Type B pancreatic cell (in vitro differentiated cells): Measurements from ENCODE around the gene RSRC1. TPM values are rescaled to one million over a fixed set of nuclear protein-coding genes. Genes with fewer than 3 reads are reported as not detected.

ENCODE experiments used
- DNase-seq: peaks from one replicate; pipeline ENCODE4 v3.0.0; 2021; ENCODE audit warnings: mixed read lengths; ENCODE audit not compliant: unreplicated experiment; ENCODE audit errors: extremely low spot score
- H3K27ac Mint-ChIP-seq: 2 replicates; pipeline ENCODE4 v1.8.0; 2021; ENCODE audit warnings: mild to moderate bottlenecking, mixed read lengths
- H3K27me3 Mint-ChIP-seq: 2 replicates; pipeline ENCODE4 v1.8.0; 2021; ENCODE audit warnings: mixed read lengths
- H3K36me3 Mint-ChIP-seq: 2 replicates; pipeline ENCODE4 v1.8.0; 2021; ENCODE audit warnings: mixed read lengths
- H3K4me1 Mint-ChIP-seq: one replicate; pipeline ENCODE4 v1.8.0; 2021; ENCODE audit warnings: mixed read lengths; ENCODE audit not compliant: unreplicated experiment
- H3K4me3 Mint-ChIP-seq: 2 replicates; pipeline ENCODE4 v1.8.0; 2021; ENCODE audit warnings: mild to moderate bottlenecking, mixed read lengths
- H3K9me3 Mint-ChIP-seq: 2 replicates; pipeline ENCODE4 v1.8.0; 2021; ENCODE audit warnings: mixed read lengths
- total RNA-seq: library from RNA; stranded (reverse); gene quantifications from 2 replicates; pipeline ENCODE4 v1.2.1, GENCODE V29; 2021; ENCODE audit warnings: low replicate concordance
- TF ChIP-seq, protein P1 (sequence below): fragments of 200-600 bp; sonication (generic); conservative IDR thresholded peaks from 2 replicates; pipeline ENCODE4 v1.5.0; 2021; ENCODE audit warnings: antibody characterized with exemption, mild to moderate bottlenecking

Gene RSRC1
- total RNA-seq, 1 donor from 2014 or later, result 34.6 TPM

DNA sequence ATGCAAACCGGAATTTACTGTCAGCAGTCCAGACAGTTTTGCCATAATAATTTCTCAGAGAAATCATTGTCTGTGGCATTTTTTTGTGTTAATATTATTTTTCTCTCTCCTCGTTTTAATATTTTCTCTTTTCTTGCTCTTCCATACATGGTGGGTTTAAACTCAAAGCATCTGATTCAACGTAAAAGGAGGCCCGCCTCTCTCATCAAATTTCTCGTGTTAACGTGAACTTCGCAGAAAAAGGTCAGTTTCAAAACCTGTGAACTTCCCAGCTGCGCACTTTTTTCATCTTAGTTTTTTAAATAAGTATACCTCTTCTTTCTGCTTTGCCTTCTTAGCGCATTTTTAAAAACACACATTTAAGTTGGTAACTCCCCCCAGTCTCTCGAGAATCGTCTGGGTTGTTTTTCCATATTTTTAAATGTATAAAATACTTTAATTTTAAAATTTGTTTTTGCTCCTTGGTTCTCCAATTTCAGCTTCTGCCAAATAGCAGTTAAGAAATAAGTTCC lies 12.8 kb upstream of the RSRC1 start:
- H3K9me3 Mint-ChIP-seq, result no peaks in the 10 kb centered on the region
- no peak overlapping the region for H3K27ac Mint-ChIP-seq
- no peaks in the 10 kb centered on the region for H3K36me3 Mint-ChIP-seq
- DNase-seq, result no peak
- TF ChIP-seq, protein P1, sequence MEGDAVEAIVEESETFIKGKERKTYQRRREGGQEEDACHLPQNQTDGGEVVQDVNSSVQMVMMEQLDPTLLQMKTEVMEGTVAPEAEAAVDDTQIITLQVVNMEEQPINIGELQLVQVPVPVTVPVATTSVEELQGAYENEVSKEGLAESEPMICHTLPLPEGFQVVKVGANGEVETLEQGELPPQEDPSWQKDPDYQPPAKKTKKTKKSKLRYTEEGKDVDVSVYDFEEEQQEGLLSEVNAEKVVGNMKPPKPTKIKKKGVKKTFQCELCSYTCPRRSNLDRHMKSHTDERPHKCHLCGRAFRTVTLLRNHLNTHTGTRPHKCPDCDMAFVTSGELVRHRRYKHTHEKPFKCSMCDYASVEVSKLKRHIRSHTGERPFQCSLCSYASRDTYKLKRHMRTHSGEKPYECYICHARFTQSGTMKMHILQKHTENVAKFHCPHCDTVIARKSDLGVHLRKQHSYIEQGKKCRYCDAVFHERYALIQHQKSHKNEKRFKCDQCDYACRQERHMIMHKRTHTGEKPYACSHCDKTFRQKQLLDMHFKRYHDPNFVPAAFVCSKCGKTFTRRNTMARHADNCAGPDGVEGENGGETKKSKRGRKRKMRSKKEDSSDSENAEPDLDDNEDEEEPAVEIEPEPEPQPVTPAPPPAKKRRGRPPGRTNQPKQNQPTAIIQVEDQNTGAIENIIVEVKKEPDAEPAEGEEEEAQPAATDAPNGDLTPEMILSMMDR, result no peak
- H3K4me1 Mint-ChIP-seq, result peaks cover 17% of the 10 kb centered on the region
- peaks cover 100% of the 10 kb centered on the region for H3K27me3 Mint-ChIP-seq
- H3K4me3 Mint-ChIP-seq, result peak overlapping the region; percentile 96

DNA sequence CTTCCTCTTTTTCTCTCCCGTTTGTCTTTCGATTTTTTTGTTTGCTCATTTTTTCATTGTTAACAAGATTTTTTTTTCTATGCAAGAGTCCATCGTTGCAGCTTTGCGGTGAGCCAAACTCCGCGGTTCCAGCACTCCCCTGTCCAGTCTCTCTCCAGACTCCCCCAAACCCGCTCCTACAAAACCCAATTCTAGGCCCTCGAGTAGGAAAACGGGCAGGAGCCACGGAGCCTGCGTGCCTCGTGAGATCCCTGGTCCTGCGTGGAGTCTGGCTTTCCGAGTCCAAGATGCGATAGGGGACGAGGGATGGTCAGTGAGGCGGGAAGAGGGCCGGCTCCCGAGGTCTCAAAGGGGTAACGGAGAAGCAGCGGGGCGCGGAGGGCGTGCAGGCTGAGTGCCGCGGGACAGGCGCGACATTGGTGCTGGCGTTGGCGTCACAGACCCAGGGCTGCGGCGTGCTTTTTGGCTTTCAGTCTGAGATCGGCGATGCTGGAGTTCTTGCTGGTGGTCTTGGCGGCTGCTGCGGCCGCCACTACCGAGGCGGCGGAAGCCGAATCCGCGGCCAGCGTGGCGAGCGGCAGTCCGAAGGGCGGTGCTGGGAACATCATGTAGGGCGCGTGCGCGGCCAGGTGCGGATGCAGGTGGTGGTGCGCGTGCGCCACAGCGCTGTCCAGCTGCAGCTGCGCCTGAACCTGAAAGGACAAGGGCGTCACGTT lies 12.1 kb upstream of the RSRC1 start:
- no peaks in the 10 kb centered on the region for H3K36me3 Mint-ChIP-seq
- TF ChIP-seq, protein P1, result no peak
- peak overlapping the region; percentile 96 for H3K4me3 Mint-ChIP-seq
- peaks cover 100% of the 10 kb centered on the region for H3K27me3 Mint-ChIP-seq
- H3K27ac Mint-ChIP-seq, result peak overlapping the region; percentile 79
- no peaks in the 10 kb centered on the region for H3K9me3 Mint-ChIP-seq
- H3K4me1 Mint-ChIP-seq, result peaks cover 20% of the 10 kb centered on the region
- peak; percentile 86 for DNase-seq

DNA sequence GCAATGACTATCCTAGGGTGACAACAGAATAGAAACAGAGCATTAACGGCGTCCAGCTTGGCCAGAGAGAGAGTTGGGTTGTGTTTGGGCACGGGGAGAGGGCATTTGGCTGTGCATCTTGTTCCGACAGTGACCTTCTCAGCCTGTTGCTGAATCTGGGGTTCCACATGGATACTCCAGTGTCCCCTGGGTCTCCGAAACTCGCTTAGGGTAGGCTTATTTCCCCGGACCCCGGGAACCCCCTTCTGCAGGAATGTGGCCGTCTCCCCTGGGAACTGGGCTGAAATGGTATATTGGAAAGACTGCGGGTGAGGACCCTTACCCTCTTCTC lies 11.6 kb upstream of the RSRC1 start:
- no peak for DNase-seq
- peak overlapping the region; percentile 79 for H3K27ac Mint-ChIP-seq
- H3K36me3 Mint-ChIP-seq, result no peaks in the 10 kb centered on the region
- TF ChIP-seq, protein P1, result no peak
- peaks cover 25% of the 10 kb centered on the region for H3K4me1 Mint-ChIP-seq
- H3K9me3 Mint-ChIP-seq, result no peaks in the 10 kb centered on the region
- peaks cover 100% of the 10 kb centered on the region for H3K27me3 Mint-ChIP-seq
- peak overlapping the region; percentile 96 for H3K4me3 Mint-ChIP-seq

GRCh38 chr3:158098834-158099424 lies 11.0 kb upstream of the RSRC1 start:
- Mint-ChIP-seq H3K4me1 (peaks cover 25% of the 10 kb centered on the region), H3K27me3 (peaks cover 100% of the 10 kb centered on the region), H3K9me3 (no peaks in the 10 kb centered on the region), H3K36me3 (no peaks in the 10 kb centered on the region), H3K4me3 (peak overlapping the region; percentile 16), H3K27ac (no peak overlapping the region)
- TF ChIP-seq, protein P1, result no peak
- no peak for DNase-seq

DNA sequence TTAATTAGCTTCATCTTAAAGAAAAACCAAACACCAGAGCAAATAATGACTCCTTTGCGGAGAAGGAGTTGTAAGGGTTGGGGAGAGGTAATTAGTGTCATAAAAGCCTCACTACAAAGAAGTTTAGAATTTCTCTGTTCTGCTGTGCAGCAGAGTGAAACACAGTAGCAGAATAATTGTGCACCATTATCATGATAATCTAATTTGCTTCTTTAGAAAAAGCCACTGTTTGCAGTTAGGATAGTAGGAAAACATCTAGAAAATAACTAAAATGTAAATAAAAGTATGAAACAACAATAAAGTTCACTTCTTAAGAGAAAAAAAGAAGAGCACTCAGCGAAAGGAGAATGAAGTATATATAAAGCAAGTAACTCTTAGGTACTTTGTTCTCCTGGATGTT lies 9.2 kb upstream of the RSRC1 start:
- TF ChIP-seq, protein P1, result no peak
- H3K36me3 Mint-ChIP-seq, result no peaks in the 10 kb centered on the region
- no peaks in the 10 kb centered on the region for H3K9me3 Mint-ChIP-seq
- H3K27me3 Mint-ChIP-seq, result peaks cover 98% of the 10 kb centered on the region
- no peak overlapping the region for H3K27ac Mint-ChIP-seq
- peaks cover 30% of the 10 kb centered on the region for H3K4me1 Mint-ChIP-seq
- H3K4me3 Mint-ChIP-seq, result no peak overlapping the region
- no peak for DNase-seq
